ENCODE results near the gene CACNA1E.
A peak's percentile ranks its signal among the peaks of the same experiment; 100 is the strongest.

CACNA1E gene

GRCh38 chr1:181714428-181714827 lies 231.1 kb downstream of the CACNA1E start:
- no peak for DNase-seq

GRCh38 chr1:181718034-181718433 lies 234.7 kb downstream of the CACNA1E start:
- no peak for DNase-seq

DNA sequence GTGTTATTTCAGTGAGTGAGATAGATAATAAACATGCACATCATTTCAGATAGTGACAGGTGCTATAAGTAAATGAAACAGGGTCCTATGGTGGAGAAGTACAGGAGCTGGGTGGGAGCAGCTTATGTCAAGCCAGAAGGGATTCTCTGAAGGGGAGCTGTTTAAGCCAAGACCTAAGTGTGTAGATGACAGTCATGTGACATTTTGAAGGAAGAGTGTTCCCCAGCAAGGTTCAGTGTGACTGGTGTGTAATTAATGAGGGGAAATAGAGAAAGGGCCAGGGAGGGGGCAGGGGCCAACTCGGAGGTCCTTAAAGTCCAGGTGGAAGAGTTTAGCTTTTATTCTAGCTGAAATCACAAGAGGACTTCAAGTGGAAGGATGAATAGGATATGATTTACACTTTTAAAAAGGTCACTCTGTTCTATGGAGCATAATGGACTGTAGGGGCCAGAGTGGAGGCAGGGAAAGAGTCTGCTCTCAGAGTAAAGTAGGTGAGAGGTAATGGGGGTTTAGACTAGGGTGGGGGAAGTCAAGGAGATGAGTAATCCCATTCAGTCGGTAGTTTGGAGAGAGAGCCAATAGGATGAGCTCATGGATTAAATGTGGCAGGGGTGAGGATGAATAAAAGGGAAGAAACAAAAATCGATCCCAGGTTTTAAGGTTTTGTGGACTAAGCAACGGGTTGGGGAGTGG lies 243.1 kb downstream of the CACNA1E start:
- no peak for DNase-seq

GRCh38 chr1:181730606-181731005 lies 247.3 kb downstream of the CACNA1E start:
- DNase-seq: no peak

- DNase-seq: no peak
Observed at GRCh38 chr1:181732218-181732990, 249.1 kb downstream of the CACNA1E start.

GRCh38 chr1:181733486-181733885 lies 250.2 kb downstream of the CACNA1E start:
- no peak for DNase-seq

DNA sequence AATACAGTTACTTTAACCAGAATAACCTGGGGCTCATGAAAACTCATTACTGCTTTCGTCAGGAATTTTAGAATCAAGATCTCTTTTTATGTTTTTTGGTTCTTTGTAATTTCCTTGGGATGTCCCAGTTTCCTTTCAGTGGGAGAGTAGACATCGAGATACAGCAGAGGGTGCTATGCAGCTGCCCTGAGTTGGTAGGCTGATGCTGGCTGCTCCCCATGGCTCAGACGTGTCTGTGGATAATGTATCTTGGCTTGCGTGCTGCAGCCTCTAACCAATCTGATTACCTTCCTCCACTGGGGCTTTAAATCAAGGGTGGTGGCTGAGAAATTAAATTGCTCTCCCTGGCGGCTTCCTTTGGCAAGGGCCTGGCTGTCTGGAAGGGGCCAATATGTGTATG lies 253.7 kb downstream of the CACNA1E start:
- no peak for DNase-seq

GRCh38 chr1:181739214-181739613 lies 255.9 kb downstream of the CACNA1E start:
- DNase-seq: no peak

GRCh38 chr1:181742426-181742825 lies 259.1 kb downstream of the CACNA1E start:
- DNase-seq: no peak

GRCh38 chr1:181743878-181744312 lies 260.6 kb downstream of the CACNA1E start:
- peak; percentile 80 for DNase-seq

- no peak for DNase-seq
Observed at GRCh38 chr1:181746224-181746623, 262.9 kb downstream of the CACNA1E start.

DNA sequence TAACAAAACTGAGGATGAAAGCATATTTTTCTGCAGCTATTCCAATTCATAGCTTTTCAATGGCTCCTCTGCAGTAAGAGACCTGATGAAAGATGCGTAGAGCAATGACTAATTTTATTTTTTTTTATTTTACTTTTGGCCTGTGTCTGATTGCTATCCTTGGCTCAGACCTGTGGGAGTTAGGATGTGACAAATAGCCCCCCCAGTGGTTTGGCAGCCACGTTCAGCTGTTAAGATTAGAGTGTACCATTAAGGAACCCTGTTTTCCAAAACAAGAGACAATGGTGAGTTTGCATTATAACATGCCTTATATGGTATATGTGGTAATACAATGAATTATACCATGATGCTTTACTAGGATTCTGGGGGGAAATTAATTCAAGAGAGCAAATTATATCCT lies 264.7 kb downstream of the CACNA1E start:
- DNase-seq: no peak

DNA sequence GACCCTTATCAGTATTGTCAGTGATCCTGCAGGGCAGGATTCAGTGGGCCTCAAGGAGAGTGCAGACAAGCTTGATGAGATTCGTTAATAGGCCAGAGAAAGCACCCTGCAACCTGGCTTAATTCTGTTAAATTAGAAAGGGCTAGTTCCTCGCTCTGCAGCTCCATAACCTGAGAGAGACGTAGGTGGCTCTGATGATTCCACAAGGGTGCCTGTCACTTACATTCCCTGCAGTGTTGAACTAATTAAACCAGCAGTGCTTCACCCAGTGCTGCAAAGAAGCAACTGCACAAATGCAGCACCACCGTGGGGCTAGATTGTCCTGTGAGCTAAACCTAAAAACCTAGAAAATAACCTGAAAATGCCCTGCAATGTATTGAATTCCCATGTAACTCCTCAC lies 270.8 kb downstream of the CACNA1E start:
- DNase-seq: no peak

- DNase-seq: no peak
Observed at GRCh38 chr1:181759481-181759880, 276.2 kb downstream of the CACNA1E start.

DNA sequence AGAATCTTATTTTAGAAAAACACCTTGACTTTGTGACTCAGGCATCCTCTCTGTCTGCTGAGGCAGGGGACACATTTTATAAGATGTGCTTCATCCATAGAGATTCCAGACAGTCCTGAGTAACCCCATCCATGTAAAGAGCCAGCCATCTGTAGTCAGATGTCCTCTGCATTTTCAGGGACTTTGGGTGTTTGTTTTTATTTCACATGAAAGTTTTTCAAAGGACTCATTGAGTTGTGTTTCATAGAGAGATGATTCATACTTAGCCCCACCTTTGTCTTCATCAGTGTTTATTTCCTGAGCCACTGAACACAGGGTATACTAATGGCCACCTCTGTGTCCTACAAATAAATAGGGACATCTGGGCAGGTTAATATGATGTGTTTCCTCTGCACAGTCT lies 280.4 kb downstream of the CACNA1E start:
- DNase-seq: no peak

GRCh38 chr1:181765451-181766026 lies 282.2 kb downstream of the CACNA1E start:
- DNase-seq: no peak

DNA sequence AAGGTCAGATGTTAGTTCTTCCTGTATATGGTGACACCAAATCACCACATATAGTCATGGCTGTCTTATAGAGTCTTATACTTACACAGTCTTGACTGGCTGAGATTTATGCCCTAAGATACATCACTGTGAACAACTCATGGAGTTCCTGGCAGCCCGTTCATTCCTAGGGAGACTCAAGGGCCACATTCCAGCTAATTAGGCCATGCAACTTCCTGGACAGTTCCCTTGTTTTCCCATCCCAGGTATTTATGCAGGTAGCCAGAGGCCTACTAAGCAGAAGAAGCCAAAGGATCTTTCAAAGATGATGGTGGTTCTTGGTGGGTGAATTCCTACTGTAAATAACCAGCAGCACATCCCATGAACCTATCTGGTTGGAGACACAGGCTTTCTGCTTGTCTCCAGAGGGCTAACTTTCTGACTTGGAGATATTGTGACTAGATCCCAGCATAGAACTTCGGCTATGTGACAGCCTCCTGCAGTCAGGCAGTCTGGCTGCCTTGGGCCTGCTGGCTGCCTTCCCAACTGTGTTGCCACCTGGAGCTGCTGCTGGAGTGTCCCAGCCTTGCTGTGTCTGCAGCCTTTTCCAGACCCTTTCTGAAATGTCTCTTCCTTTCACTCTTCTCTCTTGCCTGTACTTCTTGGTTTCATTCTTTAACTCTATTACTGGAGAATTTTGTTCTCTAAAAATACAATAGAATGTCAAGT lies 283.8 kb downstream of the CACNA1E start:
- DNase-seq: no peak

- DNase-seq: no peak
Observed at GRCh38 chr1:181768211-181768929, 285.1 kb downstream of the CACNA1E start.

DNA sequence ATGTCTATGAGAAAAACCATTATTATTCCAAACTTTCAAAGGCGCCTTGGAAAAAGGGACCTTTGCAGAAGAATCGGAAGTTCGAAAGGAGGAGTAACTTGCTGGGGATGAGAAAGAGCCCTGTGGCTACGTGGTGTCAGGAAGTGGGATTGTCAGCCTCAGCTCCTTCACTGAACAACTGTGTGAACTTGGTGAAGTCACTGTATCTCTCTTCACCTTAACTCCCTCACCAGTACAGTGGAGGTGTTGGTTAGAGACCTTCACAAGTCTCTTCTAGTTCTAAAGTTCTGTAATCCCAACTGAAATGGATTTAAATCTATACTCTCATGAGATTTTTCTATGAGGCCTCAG lies 285.6 kb downstream of the CACNA1E start:
- DNase-seq: no peak

DNA sequence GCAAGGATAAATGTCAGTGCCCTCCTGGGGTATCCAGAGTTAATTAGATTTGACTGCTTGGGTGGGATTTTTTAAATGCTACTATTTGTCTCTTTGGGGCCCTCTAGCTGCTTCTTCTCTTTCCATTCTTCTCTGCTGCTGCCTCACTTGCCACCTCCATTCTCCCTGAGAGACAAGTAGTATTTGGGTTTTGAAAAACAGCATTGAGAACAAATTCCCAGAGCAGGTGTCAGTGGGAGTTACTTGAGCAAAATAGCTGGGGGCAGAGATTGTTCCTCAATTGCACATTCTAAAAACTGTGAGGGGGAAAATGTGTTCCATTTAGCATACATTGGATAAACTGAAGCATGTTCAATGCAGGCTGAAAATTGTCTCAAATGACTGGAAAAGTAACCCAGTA lies 286.5 kb downstream of the CACNA1E start:
- no peak for DNase-seq

GRCh38 chr1:181772714-181773113 lies 289.4 kb downstream of the CACNA1E start:
- no peak for DNase-seq

GRCh38 chr1:181776044-181776443 lies 292.7 kb downstream of the CACNA1E start:
- DNase-seq: no peak

GRCh38 chr1:181777286-181777685 lies 294.0 kb downstream of the CACNA1E start:
- no peak for DNase-seq
